Measurements from ENCODE around the gene SPSB3.
A peak's percentile ranks its signal among the peaks of the same experiment; 100 is the strongest.
"Not testable (repeated sequence)": the region's sequence is repeated elsewhere in the genome, so short reads cannot be mapped to it uniquely, and the experiment has no call there.

Gene SPSB3

GRCh38 chr16:1816396-1817275 is 34.3 kb upstream of the SPSB3 start:
- DNase-seq: no peak

- no peak for DNase-seq
These were observed 33.1 kb upstream of the SPSB3 start for GRCh38 chr16:1815461-1815860.

- DNase-seq: peak; percentile 22
These were observed 30.4 kb upstream of the SPSB3 start for GRCh38 chr16:1812732-1813163.

GRCh38 chr16:1810536-1810935 is 28.2 kb upstream of the SPSB3 start:
- DNase-seq: no peak

- DNase-seq: no peak
These were observed 27.7 kb upstream of the SPSB3 start for GRCh38 chr16:1810106-1810505.

GRCh38 chr16:1809281-1809801 is 27.0 kb upstream of the SPSB3 start:
- no peak for DNase-seq

GRCh38 chr16:1808691-1809090 is 26.3 kb upstream of the SPSB3 start:
- no peak for DNase-seq

- no peak for DNase-seq
These were observed 25.3 kb upstream of the SPSB3 start for GRCh38 chr16:1807626-1808025.

- DNase-seq: no peak
These were observed 18.3 kb upstream of the SPSB3 start for GRCh38 chr16:1800701-1801100.

- not testable (repeated sequence) for DNase-seq
These were observed 16.9 kb upstream of the SPSB3 start for GRCh38 chr16:1799263-1799662.

- DNase-seq: no peak
These were observed 12.7 kb upstream of the SPSB3 start for GRCh38 chr16:1794908-1795666.

- DNase-seq: no peak
These were observed 12.0 kb upstream of the SPSB3 start for GRCh38 chr16:1794221-1794871.

GRCh38 chr16:1793578-1794220 is 11.3 kb upstream of the SPSB3 start, which contains the start of gene IGFALS:
TSS of gene IGFALS (minus strand) at chr16:1793705. CDS start at chr16:1793652, 53 bp downstream.
- no peak for DNase-seq

- no peak for DNase-seq
These were observed 10.6 kb upstream of the SPSB3 start for GRCh38 chr16:1792836-1793577.

- no peak for DNase-seq
These were observed 9.8 kb upstream of the SPSB3 start for GRCh38 chr16:1791943-1792812.

GRCh38 chr16:1791256-1791942 is 9.0 kb upstream of the SPSB3 start:
- DNase-seq: no peak

- no peak for DNase-seq
These were observed 8.4 kb upstream of the SPSB3 start for GRCh38 chr16:1790611-1791255.

GRCh38 chr16:1790261-1790610 is 7.9 kb upstream of the SPSB3 start:
- no peak for DNase-seq

GRCh38 chr16:1789643-1790045 is 7.3 kb upstream of the SPSB3 start:
- no peak for DNase-seq

- DNase-seq: no peak
These were observed 6.3 kb upstream of the SPSB3 start for GRCh38 chr16:1788708-1789100.
